GM10248 (cell line): Measurements from ENCODE around the gene ANKRD31.
"Not testable (repeated sequence)": the region's sequence is repeated elsewhere in the genome, so short reads cannot be mapped to it uniquely, and the experiment has no call there.

Source experiments
- CTCF ChIA-PET: fragments of 300-600 bp; sonication (Branson Sonifier 250); formaldehyde crosslinking; extraction: SDS; loops from one replicate; lab custom pipeline; 2021; ENCODE audit warnings: antibody characterized with exemption; lab: Yijun Ruan, JAX
- POLR2A ChIA-PET: fragments of 350-650 bp; sonication (Branson Sonifier 250); formaldehyde crosslinking; extraction: SDS; loops from one replicate; lab custom pipeline; 2020; ENCODE audit warnings: antibody characterized with exemption; lab: Yijun Ruan, JAX
- DNase-seq: peaks from one replicate; pipeline ENCODE4 v3.0.0; 2012; ENCODE audit errors: extremely low spot score
- TF ChIP-seq, protein P1 (sequence below): IDR thresholded peaks from 2 replicates; pipeline ENCODE4 v1.5.1; 2012; ENCODE audit warnings: mild to moderate bottlenecking, low read depth; ENCODE audit errors: extremely low read depth, missing control alignments, control extremely low read depth

Gene ANKRD31

DNA sequence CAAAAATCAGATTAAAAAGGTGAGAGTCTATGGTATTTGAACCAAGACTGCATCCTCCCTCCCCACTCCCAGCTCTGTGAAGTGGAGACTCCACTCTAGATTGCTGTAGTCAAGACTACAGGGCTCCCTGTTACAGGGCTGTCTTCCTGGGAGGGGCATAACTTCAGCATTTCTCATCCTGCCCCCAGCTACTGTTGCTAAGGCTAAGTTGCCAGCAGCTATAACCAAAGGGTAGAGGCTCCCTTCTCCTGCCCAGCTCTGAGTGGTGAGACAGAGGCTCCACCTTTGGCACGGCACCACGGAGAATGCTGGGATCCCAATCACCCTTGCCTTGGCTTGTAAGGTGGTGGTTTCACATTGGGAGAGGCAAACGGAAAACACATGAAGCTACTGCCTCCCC, 145.1 kb downstream of the ANKRD31 start:
- ChIA-PET CTCF (interaction anchor here (0.7 kb wide), 1 partner anchor 12 kb away, joined by 3 read pairs; no protein-coding TSS in a partner anchor), POLR2A (no interaction called here)
- DNase-seq = no peak
- TF ChIP-seq, protein P1, sequence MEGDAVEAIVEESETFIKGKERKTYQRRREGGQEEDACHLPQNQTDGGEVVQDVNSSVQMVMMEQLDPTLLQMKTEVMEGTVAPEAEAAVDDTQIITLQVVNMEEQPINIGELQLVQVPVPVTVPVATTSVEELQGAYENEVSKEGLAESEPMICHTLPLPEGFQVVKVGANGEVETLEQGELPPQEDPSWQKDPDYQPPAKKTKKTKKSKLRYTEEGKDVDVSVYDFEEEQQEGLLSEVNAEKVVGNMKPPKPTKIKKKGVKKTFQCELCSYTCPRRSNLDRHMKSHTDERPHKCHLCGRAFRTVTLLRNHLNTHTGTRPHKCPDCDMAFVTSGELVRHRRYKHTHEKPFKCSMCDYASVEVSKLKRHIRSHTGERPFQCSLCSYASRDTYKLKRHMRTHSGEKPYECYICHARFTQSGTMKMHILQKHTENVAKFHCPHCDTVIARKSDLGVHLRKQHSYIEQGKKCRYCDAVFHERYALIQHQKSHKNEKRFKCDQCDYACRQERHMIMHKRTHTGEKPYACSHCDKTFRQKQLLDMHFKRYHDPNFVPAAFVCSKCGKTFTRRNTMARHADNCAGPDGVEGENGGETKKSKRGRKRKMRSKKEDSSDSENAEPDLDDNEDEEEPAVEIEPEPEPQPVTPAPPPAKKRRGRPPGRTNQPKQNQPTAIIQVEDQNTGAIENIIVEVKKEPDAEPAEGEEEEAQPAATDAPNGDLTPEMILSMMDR = no peak

DNA sequence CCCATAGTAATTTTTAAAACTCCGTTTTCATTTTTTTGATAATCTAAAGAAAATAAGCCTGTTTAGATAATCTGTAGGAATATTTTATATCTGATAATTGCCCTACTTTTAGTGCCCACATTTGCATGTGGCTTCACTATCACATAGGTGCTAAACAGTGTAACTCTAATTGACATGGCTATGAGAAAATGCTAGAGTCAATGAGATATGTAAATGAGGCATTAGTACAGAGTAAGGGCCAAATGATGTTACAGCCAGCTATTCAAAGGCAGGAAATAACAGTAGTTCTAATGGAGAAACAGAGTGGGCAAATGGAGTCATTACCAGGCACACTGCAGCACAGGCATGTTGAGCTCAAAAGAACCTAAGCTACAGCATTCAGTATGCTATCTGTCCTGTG, 147.0 kb downstream of the ANKRD31 start:
- CTCF ChIA-PET = interaction anchor here (1.1 kb wide), 1 partner anchor 40 kb away, joined by 3 read pairs; no protein-coding TSS in a partner anchor
- TF ChIP-seq, protein P1 = no peak
- no peak for DNase-seq
- POLR2A ChIA-PET = interaction anchor here (0.6 kb wide), 1 partner anchor 1663 kb away, joined by 3 read pairs; no protein-coding TSS in a partner anchor

DNA sequence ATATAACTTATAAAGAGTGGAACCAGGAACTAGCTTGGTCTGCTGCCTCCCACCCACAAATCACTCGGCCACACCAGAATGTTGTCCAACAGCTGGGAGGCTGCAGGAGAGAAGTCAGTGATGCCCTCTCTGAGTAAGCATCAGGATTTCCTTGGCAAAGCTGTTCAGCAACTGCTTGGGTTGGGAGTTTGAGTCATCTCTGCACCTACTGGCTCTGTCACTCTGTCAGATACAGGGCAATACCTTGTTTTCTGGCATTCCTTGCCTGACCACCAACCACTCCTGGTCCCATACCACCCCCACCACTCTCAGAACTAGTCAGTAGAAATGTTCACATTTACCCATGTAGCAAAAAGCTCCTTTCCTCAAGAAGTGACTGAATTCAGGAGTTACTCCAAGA, 147.5 kb downstream of the ANKRD31 start:
- POLR2A ChIA-PET = interaction anchor here (0.6 kb wide), 1 partner anchor 1663 kb away, joined by 3 read pairs; no protein-coding TSS in a partner anchor
- CTCF ChIA-PET = interaction anchor here (1.1 kb wide), 1 partner anchor 39 kb away, joined by 3 read pairs; no protein-coding TSS in a partner anchor
- DNase-seq = no peak
- TF ChIP-seq, protein P1 = no peak

DNA sequence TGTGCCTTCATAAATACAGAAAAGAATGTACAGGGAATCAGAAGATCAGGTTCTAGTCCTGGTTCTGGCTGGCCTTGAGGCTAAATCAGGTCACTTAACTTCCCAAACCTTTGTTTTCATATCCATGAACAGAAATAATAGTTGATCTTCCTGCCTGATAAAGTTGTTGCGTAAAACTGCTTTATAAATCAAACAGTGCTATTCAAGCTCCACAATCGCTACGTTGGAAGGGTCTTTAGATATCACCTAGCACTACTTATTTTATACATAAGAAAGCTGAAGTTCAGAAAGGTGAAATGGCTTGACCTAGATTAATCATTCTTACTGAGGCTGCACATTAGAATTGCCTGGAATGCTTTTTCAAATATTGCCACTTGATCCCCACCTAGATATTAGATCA, 148.0 kb downstream of the ANKRD31 start:
- POLR2A ChIA-PET = no interaction called here
- no peak for DNase-seq
- TF ChIP-seq, protein P1 = no peak
- CTCF ChIA-PET = interaction anchor here (1.1 kb wide), 1 partner anchor 39 kb away, joined by 3 read pairs; no protein-coding TSS in a partner anchor

DNA sequence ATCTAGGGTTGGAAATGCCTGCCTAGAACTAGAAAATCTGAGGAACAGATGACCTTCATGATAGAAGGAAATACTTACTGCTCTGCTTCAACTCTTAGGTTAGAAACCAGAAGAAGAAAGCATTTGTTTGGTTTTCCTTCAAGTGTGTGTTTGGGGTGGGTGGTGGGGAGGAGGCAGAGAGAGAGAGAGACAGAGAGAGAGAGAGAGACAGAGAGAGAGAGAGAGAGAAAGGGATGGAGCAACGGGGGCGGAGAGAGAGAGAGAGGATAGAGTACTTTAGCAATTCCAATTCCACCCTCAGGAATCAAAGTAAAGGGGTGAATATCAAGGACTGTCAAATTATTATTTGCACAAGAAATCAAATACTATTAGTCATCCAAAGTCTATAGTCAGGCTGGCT, 155.2 kb downstream of the ANKRD31 start:
- DNase-seq = no peak
- POLR2A ChIA-PET = no interaction called here
- TF ChIP-seq, protein P1 = no peak
- CTCF ChIA-PET = no interaction called here

DNA sequence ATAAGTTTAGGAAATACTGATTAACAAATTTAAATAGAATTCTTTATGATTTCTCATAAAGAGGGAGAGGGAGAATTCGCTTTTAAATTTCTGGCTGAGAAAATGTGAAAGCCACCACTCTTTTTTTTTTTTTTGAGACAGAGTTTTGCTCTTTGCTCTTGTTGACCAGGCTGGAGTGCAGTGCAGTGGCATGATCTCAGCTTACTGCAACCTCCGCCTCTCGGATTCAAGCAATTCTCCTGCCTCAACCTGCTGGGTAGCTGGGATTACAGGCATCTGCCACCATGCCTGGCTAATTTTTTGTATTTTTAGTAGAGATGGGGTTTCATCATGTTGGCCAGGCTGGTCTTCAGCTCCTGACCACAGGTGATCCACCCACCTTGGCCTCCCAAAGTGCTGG, 157.3 kb downstream of the ANKRD31 start:
- CTCF ChIA-PET, DNase-seq, POLR2A ChIA-PET: not testable (repeated sequence)

DNA sequence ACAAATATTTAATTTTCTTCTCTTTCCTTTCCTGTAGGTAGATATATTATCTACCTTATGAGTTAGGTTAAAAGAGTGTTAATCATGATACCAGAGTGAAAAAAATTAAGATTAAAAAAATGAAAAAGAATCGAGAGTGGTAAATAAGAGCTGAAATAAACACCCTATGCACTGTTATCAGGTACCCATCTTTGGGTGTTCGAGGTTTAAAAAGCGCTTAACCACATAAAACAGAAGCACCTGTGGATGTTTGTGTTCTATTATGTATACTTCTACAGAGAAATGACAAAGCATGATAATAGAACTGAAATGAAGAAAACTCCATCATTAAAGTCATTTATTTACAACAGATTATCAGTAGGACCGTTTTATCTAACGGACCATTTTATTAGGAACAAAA, 158.7 kb downstream of the ANKRD31 start:
- CTCF ChIA-PET = no interaction called here
- POLR2A ChIA-PET = no interaction called here
- no peak for DNase-seq
- TF ChIP-seq, protein P1 = no peak
